Middle frontal gyrus (tissue), 1 donor: ENCODE results near the gene DNAJB6.

Experiments used
- DNase-seq: peaks from one replicate; pipeline ENCODE4 v3.0.0-alpha.2; 2015; ENCODE audit warnings: low spot score; ENCODE audit errors: extremely low spot score

The DNAJB6 gene

DNA sequence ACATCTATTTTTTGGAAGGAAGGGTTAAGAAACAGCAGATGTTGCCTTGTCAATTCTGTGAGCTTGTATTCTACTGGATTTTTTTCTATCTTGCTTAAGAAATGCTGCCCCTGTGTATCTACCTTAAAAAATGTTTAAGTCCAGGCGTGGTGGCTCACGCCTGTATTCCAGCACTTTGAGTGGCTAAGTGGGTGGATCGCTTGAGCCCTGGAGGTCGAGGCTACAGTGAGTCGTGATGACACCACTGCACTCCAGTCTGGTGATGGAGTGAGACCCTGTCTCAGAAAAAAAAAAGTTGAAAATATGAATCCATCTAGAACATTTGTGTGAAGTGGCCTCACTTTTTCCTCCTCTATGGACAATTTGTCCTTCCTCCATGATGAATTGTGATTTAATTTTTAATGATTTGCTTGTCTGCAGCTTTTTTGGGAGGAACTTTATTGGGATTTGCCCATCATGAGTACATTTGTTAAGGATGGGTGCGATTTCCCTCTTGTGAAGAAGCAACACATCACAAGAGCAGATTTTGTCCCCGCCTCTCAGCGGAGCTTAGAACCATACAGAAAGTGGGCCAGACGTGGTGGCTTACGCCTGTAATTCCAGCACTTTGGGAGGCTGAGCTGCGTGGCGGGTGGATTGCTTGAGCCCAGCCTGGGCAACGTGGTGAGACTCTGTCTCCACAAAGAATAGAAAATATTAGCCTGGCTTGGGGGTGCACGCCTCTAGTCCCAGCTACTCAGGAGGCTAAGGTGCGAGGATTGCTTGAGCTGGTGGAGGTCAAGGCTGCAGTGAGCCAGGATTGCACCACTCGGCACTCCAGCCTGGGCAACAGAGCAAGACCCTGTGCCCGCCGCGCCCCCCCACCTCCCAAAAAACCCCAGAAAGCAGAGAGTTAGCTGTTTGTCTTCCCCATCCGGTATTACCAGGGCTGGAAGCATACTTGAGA, 57.7 kb downstream of the DNAJB6 start:
- DNase-seq = no peak

DNA sequence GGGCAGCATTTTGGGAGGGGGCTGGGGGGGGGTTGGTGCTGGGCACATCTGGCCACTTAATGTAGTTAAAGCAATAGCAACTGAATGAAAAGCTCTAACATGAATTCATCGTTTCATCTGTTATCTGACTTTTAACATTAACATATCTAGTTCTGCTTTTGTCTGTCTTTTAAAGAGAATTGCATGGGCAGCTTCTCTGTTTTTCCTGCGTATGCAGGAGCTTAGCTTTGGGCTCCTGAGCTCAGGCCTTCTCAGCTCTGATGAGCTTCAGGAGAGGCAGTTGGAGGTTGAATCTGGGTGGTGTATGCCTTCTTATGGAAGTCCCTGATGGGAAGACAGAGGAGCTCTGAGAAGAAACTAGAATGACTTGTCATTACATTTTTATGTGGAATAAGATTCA, 58.4 kb downstream of the DNAJB6 start:
- no peak for DNase-seq

DNA sequence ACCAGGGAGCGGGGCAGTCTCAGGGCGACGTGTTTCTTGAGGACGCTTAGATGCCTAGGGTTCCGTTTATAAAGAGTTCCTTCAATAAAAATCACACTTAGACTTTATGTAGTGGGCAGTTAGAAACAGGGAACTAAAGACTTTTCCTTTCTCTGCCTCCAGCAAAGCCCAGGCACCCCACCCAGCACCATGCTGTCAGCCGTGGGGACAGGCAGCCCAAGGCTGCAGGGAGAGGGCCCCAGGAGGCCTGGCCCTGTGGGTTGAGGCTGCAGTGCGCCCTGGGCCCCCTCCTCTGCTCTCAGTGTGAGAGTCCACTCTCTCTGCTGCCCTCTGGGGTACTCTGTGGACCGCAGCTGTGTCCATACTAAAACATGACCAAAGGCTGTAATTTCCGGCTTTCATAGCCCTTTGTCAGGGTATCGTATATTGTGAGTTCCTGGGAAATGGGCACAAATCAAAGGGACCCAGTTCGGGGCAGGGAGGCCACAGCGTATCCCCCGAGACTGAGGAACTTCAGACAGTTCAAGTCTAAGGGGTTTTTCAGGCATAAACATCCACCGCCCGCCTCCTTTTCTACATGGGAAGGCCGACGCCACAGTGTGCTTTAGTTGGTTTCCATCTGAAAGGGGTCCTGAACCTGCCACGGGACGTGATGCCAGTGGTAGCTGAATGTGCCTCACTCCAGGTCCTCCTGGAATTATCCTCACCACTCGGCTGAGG, 59.7 kb downstream of the DNAJB6 start:
- no peak for DNase-seq

DNA sequence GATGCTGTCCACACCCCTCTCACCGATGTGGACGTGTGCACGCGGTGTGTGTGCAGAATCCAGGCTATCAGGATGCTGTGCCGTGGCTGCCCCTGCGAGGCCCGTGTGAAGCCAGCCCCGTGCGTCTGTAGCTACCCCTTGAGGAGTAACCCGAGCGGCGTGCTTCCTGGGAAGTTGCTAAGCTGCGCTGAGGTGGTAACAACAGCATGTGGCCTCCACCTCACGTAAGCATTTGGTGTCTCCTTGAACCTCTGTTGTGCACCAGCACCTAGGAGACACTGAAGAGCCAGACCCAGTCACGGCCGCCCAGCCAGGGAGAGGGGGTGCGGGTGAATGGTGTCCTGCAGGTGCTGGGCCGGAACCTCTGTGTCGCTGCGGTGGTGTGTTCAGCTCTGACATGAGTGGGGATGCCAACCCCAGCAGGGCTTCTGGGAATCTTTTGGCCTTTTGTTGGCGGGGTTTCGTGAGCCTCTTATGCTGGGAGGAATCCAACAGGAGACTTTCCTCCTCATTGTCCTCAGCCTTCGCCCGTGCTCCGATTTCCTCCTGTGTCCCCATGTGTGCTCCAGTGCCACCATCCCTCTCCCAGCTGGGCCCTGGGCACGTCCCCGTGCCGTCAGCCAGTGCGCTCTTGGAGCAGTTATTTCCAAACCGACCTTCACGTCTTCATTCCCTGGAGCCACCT, 60.4 kb downstream of the DNAJB6 start:
- DNase-seq = no peak

DNA sequence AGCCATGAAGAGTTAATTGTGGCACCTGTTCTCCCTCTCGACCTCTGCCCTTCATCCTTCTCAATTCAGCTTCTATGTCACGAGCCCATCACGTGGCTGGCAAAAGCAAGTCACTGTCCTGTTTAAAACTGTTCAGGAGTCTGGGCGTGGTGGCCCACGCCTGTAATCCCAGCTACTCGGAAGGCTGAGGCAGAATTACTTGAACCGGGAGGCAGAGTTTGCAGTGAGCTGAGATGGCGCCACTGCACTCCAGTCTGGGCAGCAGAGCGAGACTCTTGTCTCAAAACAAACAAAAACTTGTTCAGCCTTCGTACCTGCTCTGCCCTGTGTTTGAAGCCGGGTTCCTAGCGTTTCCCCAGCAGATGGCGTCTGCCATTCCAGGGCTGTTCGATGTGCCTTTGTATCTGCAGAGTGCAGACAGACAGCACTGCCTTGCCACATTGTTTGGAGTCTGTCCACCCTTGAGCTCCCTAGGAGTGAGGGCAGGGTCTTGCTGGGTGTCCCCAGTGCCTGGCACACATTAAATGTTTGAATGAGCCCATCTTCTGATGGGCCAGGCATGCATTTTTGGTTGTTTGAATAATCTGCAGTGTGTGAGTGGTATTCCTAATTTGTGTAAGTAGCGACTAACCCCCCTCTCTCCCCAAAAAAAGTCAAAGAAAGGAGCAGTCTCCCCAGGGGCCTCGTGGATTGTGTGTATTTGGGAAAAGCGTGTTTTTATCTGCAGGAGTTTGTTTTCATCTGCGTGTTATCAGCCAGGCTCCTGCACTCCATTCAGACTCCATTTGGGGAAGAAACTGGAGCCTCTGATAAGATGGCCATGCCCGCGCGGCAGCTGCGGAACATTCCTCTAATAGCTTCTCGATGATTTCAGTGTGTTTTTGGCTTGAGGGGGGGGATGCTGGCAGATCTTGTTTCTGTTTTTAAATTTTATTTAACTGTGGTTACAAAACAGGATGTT, 61.2 kb downstream of the DNAJB6 start:
- DNase-seq = no peak

DNA sequence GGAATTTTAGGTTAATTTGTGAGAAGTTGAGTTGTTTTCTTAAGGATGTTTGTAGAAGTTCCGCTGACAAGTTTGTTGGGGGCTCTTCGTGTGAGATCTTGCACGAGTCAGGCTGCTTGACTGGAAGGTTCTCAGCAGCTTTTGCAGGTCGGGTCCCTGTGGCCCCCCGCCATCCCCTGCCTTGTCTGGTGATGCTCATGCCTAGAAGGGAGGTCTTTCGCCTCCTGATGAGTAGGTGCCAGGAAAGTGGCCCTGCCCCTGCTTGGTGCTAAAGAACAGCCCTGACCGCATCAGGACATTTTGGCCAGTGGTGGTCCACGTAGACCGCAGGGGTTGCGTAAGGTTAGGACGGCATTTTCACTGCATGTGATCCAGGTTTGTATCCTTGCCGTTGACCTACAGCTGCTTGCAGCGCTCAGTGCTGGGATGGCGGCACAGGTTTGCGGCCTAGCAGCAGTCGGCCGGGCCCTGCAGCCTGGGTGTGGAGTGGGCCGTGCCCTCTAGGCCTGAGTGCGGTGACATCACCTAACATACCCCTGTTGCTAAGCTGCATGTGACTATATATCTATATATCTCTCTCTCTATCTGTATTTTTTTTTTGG, 62.4 kb downstream of the DNAJB6 start:
- DNase-seq = no peak

DNA sequence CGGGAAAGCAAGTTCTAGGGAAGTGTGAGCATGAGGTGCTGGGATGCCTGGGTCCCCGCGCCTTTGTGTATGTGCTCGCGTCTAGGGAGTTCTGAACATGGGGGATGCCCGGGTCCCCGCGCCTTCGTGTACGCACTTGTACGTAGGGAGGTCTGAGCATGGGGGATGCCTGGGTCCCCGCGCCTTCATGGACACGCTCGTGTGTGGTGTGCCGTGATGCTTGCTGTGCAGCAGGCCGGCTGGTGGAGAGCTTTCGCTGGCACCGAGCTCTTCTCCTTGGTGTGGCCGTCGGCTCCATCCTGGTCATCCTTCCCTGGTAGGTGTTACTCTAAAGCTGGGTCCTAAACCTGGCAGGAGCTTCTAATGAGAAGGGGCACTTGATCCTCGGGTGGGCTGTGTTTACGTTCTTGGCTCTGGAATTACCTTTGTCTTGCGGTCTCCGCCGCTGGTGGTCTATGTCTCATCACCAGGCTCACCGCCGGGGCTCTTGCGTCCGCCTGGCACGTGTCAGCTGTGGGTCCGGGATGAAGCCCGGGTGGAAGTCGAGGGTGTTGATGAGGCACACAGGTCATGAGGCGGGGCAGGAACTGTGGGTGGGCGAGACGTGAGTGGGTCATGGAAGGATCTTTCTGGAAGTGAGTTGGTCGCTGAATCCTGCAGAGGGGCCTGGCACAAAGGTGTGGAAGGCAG, 63.5 kb downstream of the DNAJB6 start:
- DNase-seq = no peak

DNA sequence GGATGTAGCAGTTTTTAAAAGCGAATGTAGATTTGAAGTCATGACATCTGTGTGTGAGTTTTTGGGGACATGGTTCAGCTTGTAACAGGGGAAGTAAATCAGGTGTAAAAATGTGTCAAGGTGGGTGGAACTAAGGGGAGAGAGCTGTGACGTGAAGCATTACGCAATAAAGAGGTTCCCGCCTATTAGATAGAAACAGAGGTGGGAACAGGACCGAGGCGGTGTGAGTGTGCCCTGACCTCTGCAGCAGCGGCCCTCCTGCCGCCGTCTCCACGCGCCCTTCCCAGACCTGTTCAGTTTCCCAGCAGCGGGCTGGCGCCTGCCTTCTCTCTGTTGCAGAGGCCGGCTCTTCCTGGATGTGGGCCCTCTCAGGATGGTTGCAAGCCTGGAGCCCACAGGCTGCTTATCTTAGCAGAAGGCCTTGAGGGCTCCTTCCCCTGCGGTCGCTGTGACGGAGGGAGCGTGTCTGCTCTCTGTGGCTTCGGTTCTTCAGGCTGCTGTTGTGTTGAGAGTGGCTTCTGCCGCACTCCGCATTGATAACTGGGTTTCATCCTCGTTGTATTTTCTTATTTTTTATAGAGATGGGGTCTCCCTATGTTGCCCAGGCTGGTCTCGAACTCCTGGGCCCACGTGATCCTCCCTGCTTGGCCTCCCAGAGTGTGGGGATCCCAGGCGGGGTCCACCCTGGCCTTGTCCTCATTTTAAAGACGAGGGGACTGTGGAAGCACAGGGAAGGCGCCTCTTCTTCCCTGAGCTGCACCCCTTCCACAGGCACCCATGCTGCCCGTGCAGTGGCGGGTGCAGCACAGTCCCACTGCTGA, 65.0 kb downstream of the DNAJB6 start:
- DNase-seq = no peak

DNA sequence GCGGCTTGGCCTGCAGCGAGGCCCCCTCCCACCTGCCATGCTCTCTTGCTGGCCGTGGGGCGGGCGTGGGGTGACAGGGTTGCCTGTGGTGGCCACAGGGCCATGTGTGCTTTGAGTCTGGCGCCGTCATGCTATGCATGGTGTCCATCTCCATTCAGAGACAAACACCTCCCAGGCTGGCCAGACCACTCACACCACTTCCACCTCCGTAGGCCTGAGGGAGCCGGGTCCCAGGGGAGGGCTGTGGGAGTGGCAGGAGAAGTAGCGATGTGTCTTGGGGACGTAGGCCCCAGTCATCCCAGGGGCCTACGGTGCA, 65.5 kb downstream of the DNAJB6 start:
- no peak for DNase-seq

DNA sequence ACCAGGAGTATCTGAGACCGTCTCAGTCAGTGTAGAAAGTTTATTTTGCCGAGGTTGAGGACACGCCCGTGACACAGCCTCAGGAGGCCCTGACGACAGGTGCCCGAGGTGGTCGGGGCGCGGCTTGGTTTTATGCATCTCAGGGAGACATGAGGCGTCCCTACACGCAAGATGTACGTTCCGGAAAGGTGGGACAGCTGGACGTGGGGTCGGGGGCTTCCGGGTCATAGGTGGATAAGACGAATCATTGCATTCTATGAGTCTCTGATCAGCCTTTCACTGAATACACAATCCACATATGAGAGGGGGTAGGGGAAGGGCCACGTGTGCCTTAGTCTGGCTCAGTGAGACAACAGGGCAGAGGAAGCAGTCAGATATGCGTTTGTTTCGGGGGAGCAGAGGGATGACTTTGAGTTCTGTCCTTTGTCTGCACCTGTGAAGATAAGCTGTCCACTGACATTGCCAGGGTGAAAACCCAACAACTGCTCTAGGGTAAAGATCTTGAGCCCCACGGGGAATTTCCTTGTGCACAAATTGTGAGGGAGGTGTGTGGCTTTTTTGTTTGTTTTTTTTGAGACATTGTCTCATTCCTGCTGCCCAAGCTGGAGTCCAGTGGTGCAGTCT, 66.2 kb downstream of the DNAJB6 start:
- DNase-seq = no peak

DNA sequence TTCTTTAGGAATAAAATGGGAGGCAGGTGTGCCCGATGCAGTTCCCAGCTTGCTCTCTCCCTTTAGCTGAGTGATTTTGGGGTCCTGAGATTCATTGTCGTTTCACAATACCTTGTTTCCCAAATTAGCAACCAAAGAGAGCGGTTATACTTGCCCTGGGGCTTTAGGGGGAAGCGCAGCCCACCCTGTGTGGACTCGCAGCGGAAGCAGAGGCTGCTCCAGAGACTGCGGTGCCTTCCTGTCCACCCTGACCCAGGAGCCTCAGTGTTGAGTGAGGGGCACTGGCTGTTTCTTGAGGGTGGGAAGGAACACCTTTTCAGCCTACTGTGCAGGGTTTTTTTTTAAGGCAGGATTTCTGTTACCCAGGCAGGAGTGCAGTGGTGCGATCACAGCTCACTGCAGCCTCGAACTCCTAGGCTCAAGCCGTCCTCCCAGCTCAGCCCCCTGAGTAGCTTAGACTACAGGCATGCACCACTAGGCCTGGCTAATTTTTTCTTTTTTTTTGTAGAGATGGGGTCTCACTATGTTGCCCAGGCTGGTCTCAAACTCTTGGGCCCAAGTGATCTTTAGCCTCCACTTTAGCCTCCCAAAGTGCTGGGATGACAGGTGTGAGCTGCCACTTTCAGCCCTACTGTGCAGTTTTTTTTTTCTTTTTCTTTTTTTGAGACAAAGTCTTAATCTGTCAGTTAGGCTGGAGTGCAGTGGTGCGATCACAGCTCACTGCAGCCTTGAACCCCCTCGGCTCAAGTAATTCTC, 67.0 kb downstream of the DNAJB6 start:
- DNase-seq = no peak

DNA sequence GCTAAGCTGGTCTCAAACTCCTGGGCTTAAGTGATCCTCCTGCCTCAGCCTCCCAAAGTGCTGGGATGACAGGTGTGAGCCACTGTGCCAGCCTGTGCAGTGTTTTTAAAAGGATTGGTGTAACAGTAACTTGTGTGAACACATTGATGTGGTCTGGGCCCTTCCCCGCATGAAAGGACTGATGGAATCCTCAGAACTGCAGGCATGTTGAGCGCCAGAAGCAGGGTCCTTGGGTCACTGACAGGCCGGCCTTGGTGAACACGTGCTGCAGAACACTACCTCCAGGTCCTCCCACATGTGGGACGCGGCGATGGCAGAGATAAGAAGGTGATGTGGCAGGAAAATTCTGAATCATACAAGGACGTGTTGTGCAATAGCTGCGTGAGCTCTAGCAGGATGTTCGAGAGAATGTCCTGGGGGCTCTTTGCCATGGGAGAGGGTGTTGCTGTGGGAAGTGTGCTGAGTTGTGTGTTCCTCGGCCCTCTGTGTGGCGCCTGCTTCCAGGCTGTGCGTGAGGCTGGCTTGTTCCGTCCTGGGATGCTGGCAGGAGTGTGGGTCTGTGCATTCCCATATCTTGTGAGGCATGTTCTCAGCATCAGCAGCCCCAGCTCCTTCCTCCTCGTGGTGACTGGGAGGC, 68.2 kb downstream of the DNAJB6 start:
- DNase-seq = no peak

DNA sequence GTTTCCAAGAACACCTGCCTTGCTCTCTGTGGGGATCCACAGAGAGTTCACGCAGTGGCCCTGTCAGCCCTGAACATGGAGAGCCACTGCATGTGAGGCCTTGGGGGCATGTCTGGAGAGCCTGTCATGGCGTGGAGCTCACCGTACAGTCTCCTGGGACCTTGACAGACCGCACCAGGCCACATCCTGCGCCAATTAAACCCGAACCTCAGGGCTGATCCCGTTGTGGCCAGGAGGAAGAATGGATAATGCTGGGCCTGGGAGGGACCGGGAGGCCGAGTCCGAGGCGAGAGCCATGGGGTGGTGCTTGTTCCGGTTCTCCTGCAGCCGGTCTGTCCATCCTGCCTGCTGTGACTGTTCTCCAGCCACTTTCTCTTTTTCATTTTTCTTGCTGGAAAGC, 68.7 kb downstream of the DNAJB6 start:
- no peak for DNase-seq

DNA sequence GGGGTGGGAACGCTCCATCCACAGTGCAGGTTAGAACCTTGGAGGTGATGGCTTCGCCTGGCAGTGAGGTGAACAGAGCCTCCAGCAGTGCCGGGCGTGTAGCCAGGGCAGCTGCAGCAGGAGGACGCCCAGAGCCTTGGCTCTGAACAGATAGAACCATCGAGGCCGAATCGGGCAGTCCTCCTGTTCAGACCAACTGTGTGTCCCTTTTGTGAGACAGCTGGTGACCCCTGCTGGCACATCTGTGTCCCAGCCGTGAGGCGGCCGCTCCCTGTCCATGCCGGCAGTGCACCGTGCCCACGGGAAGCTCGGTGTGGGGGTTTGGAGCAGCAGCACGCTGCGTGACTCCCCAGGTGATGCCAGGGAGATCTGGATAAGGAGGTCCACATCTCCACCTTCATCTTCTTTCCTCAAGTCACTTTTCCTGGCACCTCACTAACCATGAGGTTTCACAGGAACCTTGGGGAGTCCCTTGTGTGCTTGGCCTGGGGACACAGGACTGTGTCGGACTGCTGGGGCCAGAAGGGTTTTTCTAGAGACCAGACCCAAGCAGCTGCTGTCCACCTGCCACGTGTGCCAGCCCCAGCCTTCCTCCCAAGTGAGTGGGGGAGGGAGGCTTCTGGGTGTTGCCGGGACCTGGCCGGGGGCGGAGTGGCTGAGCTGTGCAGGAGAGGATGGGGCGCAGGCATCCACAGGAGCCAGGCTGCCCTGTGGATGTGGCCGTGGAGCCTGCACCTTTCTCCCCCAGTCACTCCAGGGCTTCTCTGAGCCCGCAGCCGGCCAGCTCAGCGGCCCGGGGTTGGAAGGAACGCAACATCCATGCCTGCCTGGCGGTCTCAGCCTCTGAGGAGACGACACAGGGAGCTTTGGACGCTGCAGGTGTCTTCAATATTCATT, 69.4 kb downstream of the DNAJB6 start:
- no peak for DNase-seq

DNA sequence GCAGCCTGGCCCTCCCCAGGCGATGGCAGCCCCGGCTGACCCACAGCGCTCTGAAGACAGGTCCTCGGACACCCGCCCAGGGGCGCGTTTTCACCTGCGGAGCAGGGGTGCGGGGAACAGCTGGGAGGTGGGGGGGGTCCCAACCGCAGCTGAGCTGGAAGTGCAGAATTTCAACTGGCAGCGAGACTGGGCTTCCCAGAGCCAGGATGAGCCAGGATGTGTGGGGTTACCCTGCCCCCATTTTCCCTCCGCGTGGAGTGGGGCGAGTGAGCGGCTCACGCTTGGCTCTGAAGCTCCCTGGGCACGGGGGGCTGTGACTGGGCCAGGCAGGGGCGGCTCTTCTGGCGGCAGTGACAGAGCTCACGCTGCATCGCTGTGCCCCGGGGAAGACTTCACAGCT, 70.2 kb downstream of the DNAJB6 start:
- DNase-seq = no peak

DNA sequence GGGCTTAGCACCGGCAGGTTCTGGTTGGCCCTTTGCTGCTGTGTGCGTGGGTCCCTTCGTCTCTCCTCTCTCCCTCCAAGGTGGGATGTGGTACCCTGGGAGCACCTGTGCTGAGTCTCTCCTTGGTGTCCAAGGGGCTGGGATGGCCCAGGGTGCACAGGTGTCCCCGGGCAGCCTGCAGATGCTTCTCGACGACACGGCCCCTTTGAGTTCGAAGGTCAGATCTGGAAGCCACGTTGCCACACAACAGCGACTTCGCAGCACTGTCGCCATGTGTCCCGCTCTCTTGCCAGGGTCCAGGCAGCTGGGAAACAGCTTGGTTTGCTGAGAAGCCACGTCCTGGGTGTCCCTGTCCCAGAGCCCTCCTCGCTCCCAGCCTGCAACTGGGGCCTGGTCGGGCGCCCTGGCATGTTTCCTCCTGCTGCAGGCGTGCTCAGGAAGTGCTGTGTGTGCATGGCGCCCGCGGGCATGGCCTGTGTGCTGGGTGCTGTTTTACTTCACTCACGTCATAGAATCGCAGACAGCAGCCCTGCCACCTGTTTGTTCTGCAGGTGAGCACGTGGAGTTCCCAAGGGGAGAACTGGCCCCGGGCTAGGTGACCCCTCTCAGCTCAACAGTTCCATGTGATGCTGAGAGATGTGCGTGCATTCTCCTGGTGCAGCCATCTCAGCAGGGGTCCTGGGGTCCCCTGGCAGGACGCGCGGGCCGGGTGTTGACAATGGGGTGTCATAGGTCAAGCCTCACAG, 70.9 kb downstream of the DNAJB6 start:
- no peak for DNase-seq
